HPDE6-E6E7 (cell line): ENCODE measurements around the gene SCYL3.
"Not testable (repeated sequence)": the region's sequence is repeated elsewhere in the genome, so short reads cannot be mapped to it uniquely, and the experiment has no call there.

Experiments
- DNase-seq: peaks from one replicate; pipeline ENCODE4 v3.0.0; 2011; ENCODE audit warnings: missing footprints; ENCODE audit errors: extremely low spot score

SCYL3 gene

GRCh38 chr1:169814265-169814664 lies 79.4 kb downstream of the SCYL3 start:
- no peak for DNase-seq

GRCh38 chr1:169812131-169812530 lies 81.6 kb downstream of the SCYL3 start:
- no peak for DNase-seq

GRCh38 chr1:169811418-169812035 lies 82.2 kb downstream of the SCYL3 start:
- not testable (repeated sequence) for DNase-seq

- peak; percentile 2 for DNase-seq
Measured at GRCh38 chr1:169809370-169810095, 84.2 kb downstream of the SCYL3 start.

- DNase-seq = no peak
Measured at GRCh38 chr1:169804941-169805340, 88.8 kb downstream of the SCYL3 start.

- no peak for DNase-seq
Measured at GRCh38 chr1:169802888-169803287, 90.8 kb downstream of the SCYL3 start.
